NCI-H2107 treated with DMSO at 0.1 percent for 48 hours (cell line): ENCODE results near the gene CCDC7.
"Not testable (repeated sequence)": the region's sequence is repeated elsewhere in the genome, so short reads cannot be mapped to it uniquely, and the experiment has no call there.

Experiments
- DNase-seq: peaks from one replicate; lab custom pipeline; 2025; ENCODE audit not compliant: unreplicated experiment; lab: John Stamatoyannopoulos, UW

The CCDC7 gene

GRCh38 chr10:32446536-32447406 lies 831 bp downstream of the CCDC7 start:
- DNase-seq: peak; percentile 11

DNA sequence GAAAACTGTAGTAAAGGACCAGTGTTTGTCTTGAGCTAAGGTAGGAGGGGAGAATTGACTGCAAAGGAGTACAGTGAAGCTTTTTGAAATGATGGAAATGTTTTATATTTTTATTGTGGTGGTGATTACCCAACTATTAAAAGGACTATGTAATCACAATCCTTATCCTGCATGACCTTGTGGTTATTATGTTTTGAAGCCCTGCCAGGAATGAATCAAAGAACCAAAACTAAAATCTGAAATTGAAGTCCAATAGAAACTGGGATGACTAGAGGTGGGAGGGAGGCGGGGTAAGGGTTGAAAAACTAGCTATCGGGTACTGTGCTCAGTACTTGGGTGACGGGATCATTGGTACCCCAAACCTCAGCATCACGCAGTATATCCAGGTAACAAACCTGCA lies 8.2 kb downstream of the CCDC7 start:
- DNase-seq: no peak

DNA sequence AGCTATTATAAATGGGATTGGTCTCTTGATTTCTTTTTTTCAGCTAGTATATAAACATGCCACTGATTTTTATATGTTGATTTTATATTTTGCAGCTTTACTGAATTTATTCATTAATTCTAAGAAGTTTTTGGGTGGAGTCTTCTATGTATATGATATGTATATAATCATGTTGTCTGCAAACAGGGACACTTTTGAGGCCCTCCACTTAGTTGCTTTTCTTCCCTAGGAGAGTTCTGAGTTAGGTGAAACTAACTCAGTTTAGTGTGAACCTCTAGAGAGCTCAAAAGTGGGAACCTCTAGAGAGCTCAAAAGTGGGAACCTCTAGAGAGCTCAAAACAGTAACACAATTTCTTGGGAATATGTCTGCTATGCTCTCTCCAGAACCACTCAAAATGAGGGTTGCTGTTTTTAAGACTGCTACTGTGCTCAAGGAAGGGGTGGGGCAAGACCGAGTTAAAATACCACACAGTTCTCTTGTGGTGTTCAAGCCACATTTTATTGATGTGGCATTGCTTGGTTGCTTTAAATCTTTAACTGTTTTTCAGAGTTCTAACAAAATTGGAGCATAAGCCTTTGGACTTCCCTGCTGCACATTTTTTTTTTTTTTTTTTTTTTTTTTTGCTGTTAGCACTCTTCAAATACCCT lies 13.2 kb downstream of the CCDC7 start:
- DNase-seq: no peak

DNA sequence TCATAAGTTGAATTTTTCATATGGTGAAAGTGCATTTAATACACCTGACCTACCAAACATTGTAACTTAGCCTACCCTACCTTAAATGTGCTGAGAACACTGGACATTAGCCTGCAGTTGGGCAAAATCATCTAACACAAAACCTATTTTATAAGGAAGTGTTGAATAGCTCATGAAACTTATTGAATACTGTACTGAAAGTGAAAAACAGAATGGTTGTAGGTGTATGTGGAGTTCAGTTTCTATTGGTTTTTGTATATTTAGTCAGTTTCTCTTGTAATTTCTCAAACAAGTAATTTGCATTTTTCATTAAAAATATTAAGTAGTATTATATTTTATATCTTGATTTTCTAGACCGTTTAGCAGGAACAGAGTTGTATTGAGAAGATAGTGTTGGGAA lies 15.3 kb downstream of the CCDC7 start:
- DNase-seq: no peak

GRCh38 chr10:32471232-32471631 lies 25.3 kb downstream of the CCDC7 start:
- DNase-seq: no peak

DNA sequence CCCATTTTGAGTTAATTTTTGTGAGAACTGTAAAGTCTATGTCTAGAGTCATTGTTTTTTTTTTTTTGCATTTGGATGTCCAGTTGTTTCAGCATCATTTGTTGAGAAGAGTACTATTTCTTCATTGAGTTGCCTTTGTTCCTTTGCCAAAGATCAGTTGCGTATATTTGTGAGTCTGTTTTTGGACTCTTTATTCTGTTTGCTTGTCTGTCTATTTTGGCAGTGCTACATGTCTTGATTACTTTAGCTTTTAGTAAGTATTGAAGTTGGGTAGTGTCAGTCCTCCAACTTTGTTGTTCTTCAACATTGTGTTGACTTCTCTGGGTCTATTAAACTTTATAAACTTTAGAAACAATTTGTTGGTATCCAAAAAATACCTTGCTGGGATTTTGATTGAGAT lies 31.6 kb downstream of the CCDC7 start:
- DNase-seq: no peak

GRCh38 chr10:32481606-32482005 lies 35.7 kb downstream of the CCDC7 start:
- DNase-seq: no peak

- not testable (repeated sequence) for DNase-seq
Measured at GRCh38 chr10:32483019-32483502, 37.1 kb downstream of the CCDC7 start.

- not testable (repeated sequence) for DNase-seq
Measured at GRCh38 chr10:32488038-32488437, 42.1 kb downstream of the CCDC7 start.

- DNase-seq: no peak
Measured at GRCh38 chr10:32489158-32489557, 43.2 kb downstream of the CCDC7 start.

DNA sequence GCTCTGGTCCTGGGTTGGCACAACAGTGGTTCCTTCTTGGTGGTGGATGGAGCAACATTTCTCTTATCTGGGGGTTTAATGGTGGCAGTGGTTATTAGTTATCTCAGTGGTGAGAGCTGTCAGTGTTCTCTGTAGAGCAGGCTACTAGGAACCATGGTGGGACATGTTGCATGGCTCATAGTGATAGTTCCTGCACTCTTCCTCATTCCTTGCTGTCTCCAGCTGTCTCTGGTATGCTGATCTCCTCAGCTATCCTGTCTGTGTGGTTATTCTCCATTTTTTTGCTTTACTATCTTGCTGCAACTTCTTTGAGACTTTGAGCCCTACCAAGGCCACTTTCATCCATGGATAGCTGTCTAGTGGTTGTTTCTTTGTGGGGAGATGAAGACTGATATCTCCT lies 44.0 kb downstream of the CCDC7 start:
- DNase-seq: no peak

- DNase-seq: not testable (repeated sequence)
Measured at GRCh38 chr10:32494562-32494961, 48.6 kb downstream of the CCDC7 start.

DNA sequence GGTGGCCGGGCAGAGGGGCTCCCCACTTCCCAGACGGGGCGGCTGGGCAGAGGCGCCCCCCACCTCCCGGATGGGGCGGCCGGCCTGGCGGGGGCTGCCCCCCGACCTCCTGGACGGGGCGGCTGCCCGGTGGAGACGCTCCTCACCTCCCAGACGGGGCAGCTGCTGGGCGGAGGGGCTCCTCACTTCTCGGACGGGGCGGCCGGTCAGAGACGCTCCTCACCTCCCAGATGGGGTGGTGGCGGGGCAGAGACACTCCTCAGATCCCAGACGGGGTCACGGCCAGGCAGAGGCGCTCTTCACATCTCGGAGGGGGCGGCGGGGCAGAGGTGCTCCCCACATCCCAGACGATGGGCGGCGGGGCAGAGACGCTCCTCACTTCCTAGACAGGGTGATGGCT lies 54.2 kb downstream of the CCDC7 start:
- not testable (repeated sequence) for DNase-seq

GRCh38 chr10:32501906-32502305 lies 56.0 kb downstream of the CCDC7 start:
- no peak for DNase-seq

- DNase-seq: not testable (repeated sequence)
Measured at GRCh38 chr10:32505762-32506420, 60.0 kb downstream of the CCDC7 start.

DNA sequence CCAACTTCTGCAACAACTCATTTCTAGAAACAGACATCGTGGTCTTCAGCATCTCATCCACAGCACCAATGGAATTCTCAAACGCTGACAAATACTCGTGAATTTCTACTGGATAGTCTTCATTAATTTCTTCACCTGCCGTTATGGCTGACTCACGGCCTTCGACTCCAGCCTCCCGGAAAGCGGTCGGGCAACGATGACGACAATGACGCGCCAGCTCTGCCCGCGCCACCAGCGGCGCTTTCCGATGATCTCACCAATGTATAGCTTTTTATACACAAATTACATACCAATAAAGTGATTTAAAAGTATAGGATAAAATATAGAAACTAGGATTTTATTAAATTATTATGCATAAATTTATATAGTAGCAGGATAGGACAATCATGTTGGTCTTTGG lies 65.7 kb downstream of the CCDC7 start:
- DNase-seq: no peak

- DNase-seq: no peak
Measured at GRCh38 chr10:32516567-32517495, 70.9 kb downstream of the CCDC7 start.

DNA sequence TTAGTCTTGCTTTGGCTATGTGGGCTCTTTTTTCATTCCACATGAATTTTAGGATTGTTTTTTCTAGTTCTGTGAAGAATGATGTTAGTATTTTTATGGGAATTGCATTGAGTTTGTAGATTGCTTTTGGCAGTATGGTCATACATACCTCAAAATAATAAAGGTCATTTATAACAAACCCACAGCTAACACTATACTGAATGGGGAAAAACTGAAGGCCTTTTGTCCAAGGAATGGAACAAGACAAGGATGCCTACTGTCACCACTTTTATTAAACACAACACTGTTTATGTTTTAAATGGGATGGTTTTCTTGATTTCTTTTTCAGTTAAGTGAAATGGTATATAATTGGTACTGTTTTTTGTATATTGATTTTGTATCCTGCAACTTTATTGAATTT lies 84.3 kb downstream of the CCDC7 start:
- no peak for DNase-seq

DNA sequence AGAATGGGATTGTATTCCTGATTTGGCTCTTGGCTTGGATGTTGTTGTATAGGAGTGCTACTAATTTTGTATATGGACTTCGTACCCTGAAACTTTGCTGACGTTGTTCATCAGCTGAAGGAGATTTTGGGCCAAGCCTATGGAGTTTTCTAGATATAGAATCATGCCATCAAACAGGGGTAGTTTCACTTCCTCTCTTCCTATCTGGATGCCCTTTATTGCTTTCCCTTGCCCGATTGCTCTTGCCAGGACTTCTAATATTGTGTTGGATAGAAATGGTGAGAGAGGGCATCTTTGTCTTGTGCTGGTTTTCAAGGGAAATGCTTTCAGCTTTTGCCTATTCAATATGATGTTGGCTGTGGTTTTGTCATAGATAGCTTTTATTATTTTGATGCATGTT lies 92.3 kb downstream of the CCDC7 start:
- DNase-seq: no peak

GRCh38 chr10:32540691-32541470 lies 94.9 kb downstream of the CCDC7 start:
- no peak for DNase-seq
